8988T (cell line): ENCODE measurements around the gene NFKBIL1.
"Not testable (repeated sequence)": the region's sequence is repeated elsewhere in the genome, so short reads cannot be mapped to it uniquely, and the experiment has no call there.

Experiments
- DNase-seq: peaks from one replicate; pipeline ENCODE4 v3.0.0; 2011

The NFKBIL1 gene

DNA sequence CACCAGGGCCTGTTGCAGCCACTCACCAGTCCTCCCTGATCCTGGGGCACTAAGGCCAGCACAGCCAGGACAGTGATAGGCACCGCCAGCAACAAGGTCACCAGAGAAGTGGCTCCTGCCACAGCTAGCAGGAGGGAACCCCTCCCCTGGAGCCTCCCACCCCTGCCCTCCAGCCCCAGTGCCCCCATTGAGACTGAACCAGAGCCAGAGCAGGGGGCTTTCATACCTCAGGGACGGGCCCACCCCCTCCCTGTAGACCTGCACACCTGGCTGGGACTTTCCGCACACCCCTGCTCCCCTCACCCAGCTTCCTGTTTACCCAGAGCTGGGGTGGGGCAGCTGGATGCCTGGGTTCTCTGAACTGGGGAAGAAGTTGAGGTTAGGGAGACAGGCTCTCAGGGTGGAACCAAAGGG, 34.8 kb downstream of the NFKBIL1 start, which contains the start of gene LTB:
LTB (minus strand) TSS at position 195 of the 414 bp plus-strand sequence; CDS start at position 188, 7 bp downstream.
- DNase-seq = no peak

DNA sequence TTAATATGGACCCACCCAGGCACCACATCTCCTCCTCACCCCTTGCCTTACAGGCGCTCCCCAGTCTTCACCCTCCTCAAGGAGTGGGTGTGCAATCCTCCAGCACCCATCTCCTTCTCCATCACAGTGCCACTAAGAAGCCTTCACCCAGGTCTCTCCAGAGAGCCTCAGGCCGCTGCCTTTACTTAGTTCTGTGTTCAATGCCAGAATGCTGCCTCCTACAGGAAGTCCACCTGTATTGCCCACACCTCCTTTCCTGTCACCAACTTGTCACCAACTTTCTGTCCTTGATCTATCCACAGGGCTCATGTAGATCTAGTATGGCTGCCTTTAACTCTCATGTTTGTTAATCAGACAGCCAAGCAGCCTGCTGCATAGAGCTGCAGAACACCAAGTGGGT, 38.1 kb downstream of the NFKBIL1 start:
- DNase-seq = no peak

DNA sequence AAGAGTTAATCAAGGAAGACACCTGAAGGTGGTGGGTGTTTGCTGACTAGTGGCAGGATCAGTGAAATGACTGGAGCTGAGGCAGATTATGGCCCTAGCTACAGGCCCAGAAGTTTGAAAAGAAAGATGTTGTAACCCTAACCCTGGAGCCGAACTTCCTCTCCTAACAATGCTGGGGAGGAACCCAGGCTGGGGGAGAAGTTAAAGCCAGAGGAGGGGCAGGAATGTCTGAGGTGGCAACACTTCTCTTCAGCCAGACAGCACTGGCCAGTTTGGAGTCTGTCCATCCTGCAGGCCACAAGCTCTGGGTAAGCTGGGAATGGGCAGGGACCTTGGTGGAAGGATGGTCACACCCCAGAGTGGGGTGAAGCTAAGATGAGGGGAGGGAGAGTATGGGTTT, 38.6 kb downstream of the NFKBIL1 start, which contains the start of gene LST1:
LST1 (plus strand) TSS at position 270 of the 400 bp plus-strand sequence. CDS start 1,023 bp downstream, outside the sequence.
- DNase-seq = no peak

DNA sequence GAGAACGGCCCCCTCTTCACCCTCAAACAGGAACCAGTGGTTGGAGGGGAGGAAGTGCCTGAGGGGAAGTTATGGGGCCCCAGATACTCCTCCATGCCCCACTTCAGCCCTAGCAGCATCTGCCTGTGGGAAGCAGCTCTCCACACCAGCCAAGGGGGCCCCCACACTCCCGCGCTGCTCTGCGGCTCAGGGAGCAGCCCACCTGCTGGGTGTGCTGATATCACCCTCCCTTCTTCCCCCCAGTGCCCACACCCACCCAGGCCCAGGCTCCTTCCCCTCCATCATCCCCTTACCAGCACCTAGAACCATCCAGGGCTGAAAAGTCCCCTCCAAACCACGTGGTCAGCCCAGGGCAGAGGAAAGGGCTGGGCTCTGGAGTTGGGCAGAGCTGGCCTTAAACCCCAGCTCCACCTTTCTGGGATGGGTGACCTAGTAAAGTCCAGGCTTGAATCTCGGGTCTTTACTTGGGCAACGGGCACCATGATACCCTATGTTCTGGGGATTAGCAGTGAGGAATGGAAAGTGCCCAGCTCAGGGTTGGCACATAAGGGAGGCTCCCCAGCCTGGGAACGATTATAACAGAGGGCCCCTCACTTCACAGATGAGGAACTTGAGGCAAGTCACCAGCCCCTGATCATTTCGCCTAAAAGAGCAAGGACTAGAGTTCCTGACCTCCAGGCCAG, 39.3 kb downstream of the NFKBIL1 start:
- no peak for DNase-seq

DNA sequence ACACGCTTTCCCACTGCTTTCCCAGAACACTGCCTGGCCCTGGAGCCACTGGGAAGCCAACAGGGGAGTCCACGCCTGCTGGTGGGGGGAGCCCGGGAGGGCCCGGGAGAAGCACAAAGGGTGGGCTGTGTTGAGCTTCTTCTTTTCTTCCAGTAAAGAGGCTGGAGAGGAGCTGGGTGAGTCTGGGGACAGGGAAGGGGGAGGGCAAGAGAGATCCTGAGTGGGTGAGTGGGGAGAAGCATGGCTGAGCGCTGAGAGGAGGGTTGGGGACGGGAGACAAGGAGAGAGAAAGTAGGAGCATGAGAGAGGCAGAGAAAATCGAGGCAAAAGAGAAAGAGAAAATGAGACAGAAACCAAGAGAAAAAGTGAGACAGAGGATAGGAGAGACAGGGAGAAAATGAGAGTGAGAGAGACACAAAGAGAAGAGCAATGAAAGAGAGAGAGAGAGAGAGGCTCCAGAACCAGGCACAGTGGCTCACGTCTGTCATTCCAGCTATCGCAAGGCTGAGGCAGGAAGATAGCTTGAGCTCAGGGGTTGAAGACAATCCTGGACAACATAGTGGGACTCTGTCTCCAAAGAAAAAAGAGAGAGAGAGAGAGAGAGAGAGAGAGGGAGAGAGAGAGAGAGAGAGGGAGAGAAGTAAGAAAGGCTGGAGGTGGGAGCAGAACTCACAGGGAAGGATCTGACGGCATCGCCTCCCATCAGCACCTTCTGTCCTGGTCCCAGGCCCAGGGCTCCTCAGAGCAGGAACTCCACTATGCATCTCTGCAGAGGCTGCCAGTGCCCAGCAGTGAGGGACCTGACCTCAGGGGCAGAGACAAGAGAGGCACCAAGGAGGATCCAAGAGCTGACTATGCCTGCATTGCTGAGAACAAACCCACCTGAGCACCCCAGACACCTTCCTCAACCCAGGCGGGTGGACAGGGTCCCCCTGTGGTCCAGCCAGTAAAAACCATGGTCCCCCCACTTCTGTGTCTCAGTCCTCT, 40.7 kb downstream of the NFKBIL1 start:
- no peak for DNase-seq

DNA sequence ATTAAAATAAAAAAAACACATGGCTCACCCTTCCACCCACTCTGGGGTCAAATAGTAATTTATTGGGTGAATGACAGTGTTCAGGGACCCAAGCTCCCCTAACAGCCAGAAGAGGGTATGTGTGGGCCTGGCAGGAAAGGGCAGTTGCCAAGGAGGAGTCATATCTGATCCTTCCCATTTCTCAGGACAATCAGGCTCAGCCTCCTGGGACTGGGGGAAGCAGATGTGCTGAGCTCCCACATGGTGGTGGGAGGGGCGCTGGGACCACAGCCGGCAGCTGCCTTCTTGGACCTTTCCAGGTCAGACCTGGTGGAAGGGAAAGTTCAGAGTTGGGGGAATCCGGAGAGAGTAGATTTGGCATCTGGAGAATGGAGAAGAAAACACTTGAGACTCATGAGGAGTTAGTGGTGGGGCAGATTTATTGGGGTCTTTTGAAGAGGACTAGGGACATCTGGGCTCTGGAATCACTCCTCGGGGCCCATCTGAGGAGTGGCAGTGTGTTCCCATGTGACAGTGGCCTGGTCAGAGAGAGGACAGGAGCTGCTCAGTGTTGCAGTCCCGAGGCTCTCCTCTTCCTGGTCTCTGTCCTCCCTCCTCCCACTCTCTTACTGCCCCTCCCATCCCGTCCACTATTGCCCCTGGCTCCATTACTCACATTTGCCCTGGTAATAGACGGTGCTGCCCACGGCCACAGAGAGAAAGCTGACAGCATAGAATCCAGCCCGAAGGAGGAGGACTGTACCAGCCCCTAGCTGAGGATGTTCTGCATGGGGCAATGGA, 41.7 kb downstream of the NFKBIL1 start:
- no peak for DNase-seq

DNA sequence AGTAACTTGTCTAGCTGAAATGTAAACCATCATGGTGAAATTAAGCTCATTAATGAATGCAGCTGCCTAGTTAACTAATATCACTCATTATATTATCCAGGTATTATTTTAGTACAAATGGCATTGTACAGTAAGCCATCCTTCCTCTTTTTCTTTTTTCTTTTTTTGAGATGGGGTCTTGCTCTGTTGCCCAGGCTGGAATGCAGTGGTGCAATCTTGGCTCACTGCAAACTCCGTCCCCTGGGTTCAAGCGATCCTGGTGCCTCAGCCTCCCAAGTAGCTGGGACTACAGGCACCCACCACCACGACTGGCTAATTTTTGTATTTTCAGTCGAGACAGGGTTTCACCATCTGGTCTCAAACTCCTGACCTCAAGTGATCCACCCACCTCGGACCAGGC, 43.3 kb downstream of the NFKBIL1 start:
- not testable (repeated sequence) for DNase-seq

DNA sequence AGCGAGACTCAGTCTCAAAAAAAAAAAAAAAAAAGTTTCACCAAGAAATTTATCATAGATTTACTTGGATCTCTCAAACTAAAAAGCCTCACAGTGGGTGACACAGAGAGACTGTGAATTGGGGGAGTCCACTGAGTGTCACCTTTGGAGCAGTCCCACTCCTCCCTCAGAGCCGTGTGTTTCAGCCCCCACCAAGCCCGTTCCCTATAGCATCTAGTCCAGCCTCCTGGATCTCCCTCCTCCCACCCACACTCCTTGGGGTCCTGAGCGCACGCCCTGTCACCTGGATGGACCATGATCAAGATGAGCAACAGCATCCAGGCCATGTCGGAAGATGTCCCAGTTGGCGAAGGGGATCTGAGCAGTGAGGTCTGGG, 45.0 kb downstream of the NFKBIL1 start:
- no peak for DNase-seq

DNA sequence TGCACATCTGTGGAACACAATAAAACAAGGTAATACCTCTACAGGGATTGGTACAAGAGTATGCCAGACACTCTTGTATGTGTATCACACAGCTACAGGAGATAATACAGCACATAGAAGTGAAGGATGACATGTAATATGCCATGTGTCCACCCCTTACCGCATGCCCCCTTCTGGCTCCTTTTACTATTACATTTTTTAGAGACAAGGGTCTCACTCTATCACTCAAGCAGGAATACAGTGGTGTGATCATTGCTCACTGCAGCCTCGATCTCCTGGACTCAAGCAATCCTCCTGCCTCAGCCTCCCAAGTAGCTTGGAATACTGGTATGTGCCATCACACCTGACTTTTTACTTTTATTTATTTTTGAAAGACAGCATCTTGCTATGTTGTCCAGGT, 49.6 kb downstream of the NFKBIL1 start:
- no peak for DNase-seq

DNA sequence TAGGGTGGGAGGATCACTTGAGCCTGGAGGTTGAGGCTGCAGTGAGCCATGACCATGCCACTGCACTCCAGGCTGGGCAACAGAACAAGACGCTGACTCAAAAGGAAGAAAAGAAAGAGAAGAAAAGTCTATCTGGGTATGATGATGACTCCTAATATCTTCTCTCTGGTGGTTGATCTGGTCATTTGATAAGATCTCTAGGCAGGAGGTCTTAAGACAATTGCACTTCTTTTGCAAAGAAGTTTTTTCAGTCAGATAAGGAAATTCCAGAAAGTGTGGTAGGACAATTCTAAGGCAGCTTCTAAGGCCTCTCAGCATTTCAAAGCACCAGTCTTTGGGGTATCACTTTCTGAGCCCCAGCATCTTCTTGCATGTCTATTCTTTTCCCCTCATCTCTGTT, 59.9 kb downstream of the NFKBIL1 start:
- no peak for DNase-seq
